ENCODE measurements around the gene TSPAN11.

The TSPAN11 gene

GRCh38 chr12:30999723-31000122 lies 73.2 kb downstream of the TSPAN11 start:
- no peak for TF ChIP-seq Cebpa-rat (IDR thresholded peaks at IDR 0.05)
- no peak overlapping the region for H3K4me3 ChIP-seq
- no peak overlapping the region for H3K9ac ChIP-seq
- H4K20me1 ChIP-seq = no peaks in the 10 kb centered on the region
- peaks cover 5% of the 10 kb centered on the region; the same call in 1 of the 2 replicates for H3K4me1 ChIP-seq
- no peaks in the 10 kb centered on the region for H3K9me3 ChIP-seq
- H3K27me3 ChIP-seq = no peaks in the 10 kb centered on the region
- H3K4me2 ChIP-seq = no peak overlapping the region
- no peak overlapping the region for H3K27ac ChIP-seq
- H3K36me3 ChIP-seq = no peaks in the 10 kb centered on the region

GRCh38 chr12:31000751-31001150 lies 74.2 kb downstream of the TSPAN11 start:
- no peak for TF ChIP-seq Cebpa-rat (IDR thresholded peaks at IDR 0.05)
- H3K27ac ChIP-seq = no peak overlapping the region
- H3K4me2 ChIP-seq = no peak overlapping the region
- no peaks in the 10 kb centered on the region for H3K9me3 ChIP-seq
- H3K27me3 ChIP-seq = no peaks in the 10 kb centered on the region
- no peak overlapping the region for H3K9ac ChIP-seq
- peaks cover 8% of the 10 kb centered on the region; the same call in 1 of the 2 replicates for H3K4me1 ChIP-seq
- no peaks in the 10 kb centered on the region for H3K36me3 ChIP-seq
- H4K20me1 ChIP-seq = no peaks in the 10 kb centered on the region
- no peak overlapping the region for H3K4me3 ChIP-seq

- H3K4me2 ChIP-seq = no peak overlapping the region
- peaks cover 8% of the 10 kb centered on the region; the same call in 1 of the 2 replicates for H3K4me1 ChIP-seq
- H3K27me3 ChIP-seq = no peaks in the 10 kb centered on the region
- no peaks in the 10 kb centered on the region for H4K20me1 ChIP-seq
- no peak for TF ChIP-seq Cebpa-rat (IDR thresholded peaks at IDR 0.05)
- H3K27ac ChIP-seq = no peak overlapping the region
- H3K36me3 ChIP-seq = no peaks in the 10 kb centered on the region
- H3K9ac ChIP-seq = no peak overlapping the region
- H3K9me3 ChIP-seq = no peaks in the 10 kb centered on the region
- H3K4me3 ChIP-seq = no peak overlapping the region
These were observed 75.2 kb downstream of the TSPAN11 start for GRCh38 chr12:31001581-31002360.

- H3K27ac ChIP-seq = no peak overlapping the region
- H3K27me3 ChIP-seq = no peaks in the 10 kb centered on the region
- TF ChIP-seq Cebpa-rat (IDR thresholded peaks at IDR 0.05) = no peak
- H3K4me3 ChIP-seq = no peak overlapping the region
- H3K4me1 ChIP-seq = peaks cover 8% of the 10 kb centered on the region; the same call in 1 of the 2 replicates
- H3K36me3 ChIP-seq = no peaks in the 10 kb centered on the region
- no peak overlapping the region for H3K4me2 ChIP-seq
- H3K9me3 ChIP-seq = no peaks in the 10 kb centered on the region
- no peaks in the 10 kb centered on the region for H4K20me1 ChIP-seq
- H3K9ac ChIP-seq = no peak overlapping the region
These were observed 75.8 kb downstream of the TSPAN11 start for GRCh38 chr12:31002361-31002725.

- peaks cover 8% of the 10 kb centered on the region; the same call in 1 of the 2 replicates for H3K4me1 ChIP-seq
- no peaks in the 10 kb centered on the region for H3K27me3 ChIP-seq
- no peaks in the 10 kb centered on the region for H3K36me3 ChIP-seq
- no peak for TF ChIP-seq Cebpa-rat (IDR thresholded peaks at IDR 0.05)
- H3K9ac ChIP-seq = no peak overlapping the region
- H3K27ac ChIP-seq = no peak overlapping the region
- no peak overlapping the region for H3K4me2 ChIP-seq
- no peaks in the 10 kb centered on the region for H4K20me1 ChIP-seq
- H3K4me3 ChIP-seq = no peak overlapping the region
- no peaks in the 10 kb centered on the region for H3K9me3 ChIP-seq
These were observed 76.5 kb downstream of the TSPAN11 start for GRCh38 chr12:31002999-31003398.

GRCh38 chr12:31003861-31004640 lies 77.5 kb downstream of the TSPAN11 start:
- Histone ChIP-seq H3K4me1 (peaks cover 8% of the 10 kb centered on the region; the same call in 1 of the 2 replicates), H3K27ac (no peak overlapping the region), H3K4me3 (no peak overlapping the region), H3K4me2 (no peak overlapping the region), H3K27me3 (no peaks in the 10 kb centered on the region), H3K36me3 (no peaks in the 10 kb centered on the region), H4K20me1 (no peaks in the 10 kb centered on the region), H3K9ac (no peak overlapping the region), H3K9me3 (no peaks in the 10 kb centered on the region)
- no peak for TF ChIP-seq Cebpa-rat (IDR thresholded peaks at IDR 0.05)

GRCh38 chr12:31004666-31005065 lies 78.1 kb downstream of the TSPAN11 start:
- no peaks in the 10 kb centered on the region for H4K20me1 ChIP-seq

GRCh38 chr12:31005256-31005943 lies 78.9 kb downstream of the TSPAN11 start:
- Histone ChIP-seq H3K9ac (no peak overlapping the region), H4K20me1 (no peaks in the 10 kb centered on the region), H3K27me3 (no peaks in the 10 kb centered on the region), H3K4me3 (no peak overlapping the region), H3K36me3 (no peaks in the 10 kb centered on the region), H3K9me3 (no peaks in the 10 kb centered on the region), H3K4me2 (no peak overlapping the region), H3K4me1 (peaks cover 8% of the 10 kb centered on the region; the same call in 1 of the 2 replicates), H3K27ac (no peak overlapping the region)
- TF ChIP-seq Cebpa-rat (IDR thresholded peaks at IDR 0.05) = no peak

More at GRCh38 chr12:31004666-31005065, 78.1 kb downstream of the TSPAN11 start:
- Histone ChIP-seq H3K4me1 (peaks cover 8% of the 10 kb centered on the region; the same call in 1 of the 2 replicates), H3K4me3 (no peak overlapping the region), H3K4me2 (no peak overlapping the region), H3K9me3 (no peaks in the 10 kb centered on the region), H3K27me3 (no peaks in the 10 kb centered on the region), H3K27ac (no peak overlapping the region), H3K9ac (no peak overlapping the region), H3K36me3 (no peaks in the 10 kb centered on the region)
- no peak for TF ChIP-seq Cebpa-rat (IDR thresholded peaks at IDR 0.05)

- no peak for TF ChIP-seq Cebpa-rat (IDR thresholded peaks at IDR 0.05)
- Histone ChIP-seq H3K9me3 (no peaks in the 10 kb centered on the region), H3K4me1 (peaks cover 8% of the 10 kb centered on the region; the same call in 1 of the 2 replicates), H3K4me3 (no peak overlapping the region), H3K9ac (no peak overlapping the region), H3K4me2 (no peak overlapping the region), H3K27me3 (no peaks in the 10 kb centered on the region), H4K20me1 (no peaks in the 10 kb centered on the region), H3K27ac (no peak overlapping the region), H3K36me3 (no peaks in the 10 kb centered on the region)
These were observed 79.4 kb downstream of the TSPAN11 start for GRCh38 chr12:31005944-31006361.

Measured in BLaER1 (cell line).